Hindlimb muscle (tissue), 1 donor: ENCODE measurements around the gene KRT74. TPM values are rescaled to one million over a fixed set of nuclear protein-coding genes. Genes with fewer than 3 reads are reported as not detected.

ENCODE experiments used
- DNase-seq: peaks from one replicate; pipeline ENCODE4 v3.0.0-alpha.2; 2013
- polyA plus RNA-seq: library from polyadenylated mRNA; unstranded; fragments of 120-200 nt; gene quantifications from one replicate; pipeline ENCODE4 v1.2.1, GENCODE V29; 2013; ENCODE audit not compliant: insufficient read length

Gene KRT74
- polyA plus RNA-seq, 1 donor, result not detected

- no peak for DNase-seq
Measured at GRCh38 chr12:52519387-52519703, 54.3 kb downstream of the KRT74 start.

- no peak for DNase-seq
Measured at GRCh38 chr12:52518574-52519386, 54.9 kb downstream of the KRT74 start.

- DNase-seq, result no peak
Measured at GRCh38 chr12:52517888-52518287, 55.8 kb downstream of the KRT74 start.

- no peak for DNase-seq
Measured at GRCh38 chr12:52517005-52517835, 56.4 kb downstream of the KRT74 start.

GRCh38 chr12:52515927-52516831 is 57.5 kb downstream of the KRT74 start:
- no peak for DNase-seq

Other genes with a start within 250 kb of the KRT74 start
- not detected for gene KRT85, start 206.4 kb downstream of the KRT74 start, polyA plus RNA-seq
- gene KRT84, start 188.2 kb downstream of the KRT74 start, polyA plus RNA-seq, result not detected
- not detected for gene KRT82, start 167.5 kb downstream of the KRT74 start, polyA plus RNA-seq
- not detected for gene KRT75, start 139.5 kb downstream of the KRT74 start, polyA plus RNA-seq
- 0.25 TPM for gene KRT6B, start 121.7 kb downstream of the KRT74 start, polyA plus RNA-seq
- gene KRT6C, start 100.0 kb downstream of the KRT74 start, polyA plus RNA-seq, result not detected
- 1.3 TPM for gene KRT6A, start 80.6 kb downstream of the KRT74 start, polyA plus RNA-seq
- 12.2 TPM for gene KRT5, start 53.4 kb downstream of the KRT74 start, polyA plus RNA-seq
- gene KRT71, start 20.7 kb downstream of the KRT74 start, polyA plus RNA-seq, result not detected
- gene KRT72, start 27.6 kb upstream of the KRT74 start, polyA plus RNA-seq, result not detected
- not detected for gene KRT73, start 44.7 kb upstream of the KRT74 start, polyA plus RNA-seq
- 0.08 TPM for gene KRT2, start 78.4 kb upstream of the KRT74 start, polyA plus RNA-seq
- 20.8 TPM for gene KRT1, start 106.6 kb upstream of the KRT74 start, polyA plus RNA-seq
- gene KRT77, start 129.7 kb upstream of the KRT74 start, polyA plus RNA-seq, result 0.32 TPM
- not detected for gene KRT76, start 203.5 kb upstream of the KRT74 start, polyA plus RNA-seq
- not detected for gene KRT3, start 222.3 kb upstream of the KRT74 start, polyA plus RNA-seq
- not detected for gene KRT4, start 240.3 kb upstream of the KRT74 start, polyA plus RNA-seq